GM12801 (cell line): ENCODE measurements around the gene MTF2.

Source experiments
- CTCF ChIP-seq: IDR thresholded peaks from one replicate; pipeline ENCODE4 v1.5.1; 2011; ENCODE audit warnings: control low read depth; ENCODE audit not compliant: insufficient read length; ENCODE audit errors: extremely low read depth

Gene MTF2

GRCh38 chr1:93179886-93180722 is 101.0 kb downstream of the MTF2 start, which contains the start of gene TMED5:
Gene TMED5 (minus strand): TSS chr1:93180413. CDS start chr1:93180242, 171 bp downstream.
- no peak for TF ChIP-seq CTCF

- no peak for TF ChIP-seq CTCF
Observed at GRCh38 chr1:93180723-93181613, 101.9 kb downstream of the MTF2 start, which contains the start of gene CCDC18. Gene CCDC18 (plus strand): TSS chr1:93180724. CDS start chr1:93183362, 2,638 bp downstream.

GRCh38 chr1:93186667-93187066 is 107.6 kb downstream of the MTF2 start:
- TF ChIP-seq CTCF, result no peak
